HUES6 (cell line): ENCODE results near the gene FZR1.

Source experiments
- H3K27ac ChIP-seq: 2 replicates; pipeline ENCODE4 v1.7.0; 2013; ENCODE audit warnings: low read depth, mild to moderate bottlenecking, low read length, inconsistent platforms
- H3K27me3 ChIP-seq: 2 replicates; pipeline ENCODE4 v1.6.1; 2013; ENCODE audit warnings: low read length; ENCODE audit not compliant: control insufficient read depth, insufficient read depth
- H3K36me3 ChIP-seq: 2 replicates; pipeline ENCODE4 v1.6.1; 2013; ENCODE audit warnings: low read length; ENCODE audit not compliant: control insufficient read depth, insufficient read depth
- H3K4me1 ChIP-seq: 2 replicates; pipeline ENCODE4 v1.6.1; 2013; ENCODE audit warnings: low read length; ENCODE audit not compliant: control insufficient read depth, insufficient read depth
- H3K4me3 ChIP-seq: 2 replicates; pipeline ENCODE4 v1.5.1; 2013; ENCODE audit warnings: low read depth, low read length
- H3K9ac ChIP-seq: one replicate; pipeline ENCODE4 v1.6.1; 2013; ENCODE audit warnings: mild to moderate bottlenecking, low read length
- H3K9me3 ChIP-seq: 2 replicates; pipeline ENCODE4 v1.6.1; 2013; ENCODE audit warnings: low read depth, low read length; ENCODE audit not compliant: control insufficient read depth, insufficient read depth

The FZR1 gene

DNA sequence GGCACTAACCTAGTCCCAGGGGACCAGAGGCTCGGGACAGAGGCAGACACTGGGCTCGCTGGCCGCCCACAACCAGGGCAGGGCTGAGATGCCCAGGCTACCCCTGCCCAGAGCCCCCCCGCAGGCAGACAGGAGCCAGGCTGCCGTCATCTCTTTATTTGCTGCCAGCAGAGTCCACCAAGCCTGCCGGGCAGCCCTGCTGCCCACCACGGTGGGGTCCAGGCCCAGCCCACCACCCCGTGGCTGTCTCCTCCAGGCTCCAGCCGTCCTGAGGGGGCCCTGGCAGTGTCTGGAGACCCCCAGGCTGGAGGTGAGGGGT lies 37.9 kb downstream of the FZR1 start:
- no peak overlapping the region for H3K9ac ChIP-seq
- H3K36me3 ChIP-seq = peaks cover 34% of the 10 kb centered on the region

DNA sequence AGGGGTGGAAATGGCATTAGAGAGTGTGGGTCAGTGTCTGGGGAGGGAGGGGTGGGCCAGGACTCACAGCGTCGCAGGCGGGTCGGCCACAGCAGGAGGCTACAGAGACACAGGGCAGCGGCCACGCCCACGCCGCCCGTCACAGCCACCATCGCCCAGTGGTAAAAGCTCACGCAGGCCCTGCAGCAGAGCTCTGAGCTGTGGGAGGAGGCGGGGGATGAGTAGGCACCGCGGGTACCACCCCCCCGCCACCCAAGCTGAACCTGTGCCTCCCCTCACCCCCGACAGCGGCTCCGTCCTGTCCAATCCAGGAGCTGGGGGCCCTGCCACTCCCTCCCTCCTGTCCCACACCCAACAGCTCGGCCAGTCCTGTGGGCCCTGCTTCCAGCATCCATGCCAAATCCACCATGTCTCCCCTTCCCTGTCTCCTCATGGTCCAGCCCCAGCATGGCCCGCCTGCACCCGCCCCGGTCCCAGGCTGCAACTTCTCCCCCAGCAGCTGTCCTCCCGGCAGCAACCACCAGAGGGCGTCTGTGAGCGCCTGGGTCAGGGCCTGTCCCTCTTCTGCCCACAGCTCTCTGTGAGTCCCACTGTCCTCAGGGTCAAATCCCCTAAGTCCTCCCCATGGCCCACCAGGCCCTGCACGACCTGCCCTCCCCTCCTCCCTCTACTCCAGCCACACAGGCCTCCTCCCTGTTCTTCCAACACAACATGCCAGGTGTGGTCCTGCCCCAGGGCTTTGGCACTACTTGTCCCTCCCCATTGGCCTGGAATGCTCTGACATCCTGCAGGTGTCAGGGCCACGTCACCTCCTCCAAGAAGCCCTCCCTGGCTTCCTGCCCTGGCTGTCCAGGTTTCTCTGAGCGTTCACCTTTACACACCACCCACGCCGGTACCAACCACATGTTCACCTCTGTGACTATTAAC lies 38.9 kb downstream of the FZR1 start:
- Histone ChIP-seq H3K4me3 (no peak overlapping the region), H3K4me1 (no peaks in the 10 kb centered on the region), H3K9me3 (no peaks in the 10 kb centered on the region), H3K9ac (no peak overlapping the region), H3K36me3 (peaks cover 30% of the 10 kb centered on the region), H3K27ac (no peak overlapping the region), H3K27me3 (no peaks in the 10 kb centered on the region)

More for the DNA sequence above, 37.9 kb downstream of the FZR1 start:
- Histone ChIP-seq H3K27ac (no peak overlapping the region), H3K4me3 (no peak overlapping the region), H3K9me3 (no peaks in the 10 kb centered on the region), H3K27me3 (no peaks in the 10 kb centered on the region), H3K4me1 (no peaks in the 10 kb centered on the region)

DNA sequence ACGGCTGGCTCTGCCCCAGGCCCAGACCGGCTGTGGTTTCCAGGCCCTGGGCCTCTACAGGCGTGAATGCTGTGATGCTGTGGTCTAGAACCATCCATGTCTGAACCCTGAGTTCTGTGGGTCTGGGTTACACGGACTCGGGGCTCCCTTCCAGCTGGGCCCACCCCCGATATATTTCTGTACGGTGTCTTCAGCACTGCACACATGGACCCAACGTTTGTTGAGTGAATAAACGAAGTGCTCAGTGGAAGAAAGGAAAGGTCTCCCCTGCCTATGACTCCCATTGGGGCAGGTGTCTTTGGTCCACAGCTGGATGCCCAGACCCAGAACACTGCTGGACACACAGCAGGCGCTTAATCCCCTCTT lies 39.5 kb downstream of the FZR1 start:
- Histone ChIP-seq H3K36me3 (peaks cover 30% of the 10 kb centered on the region), H3K9me3 (no peaks in the 10 kb centered on the region), H3K4me3 (no peak overlapping the region), H3K4me1 (no peaks in the 10 kb centered on the region), H3K27me3 (no peaks in the 10 kb centered on the region), H3K27ac (no peak overlapping the region), H3K9ac (no peak overlapping the region)

DNA sequence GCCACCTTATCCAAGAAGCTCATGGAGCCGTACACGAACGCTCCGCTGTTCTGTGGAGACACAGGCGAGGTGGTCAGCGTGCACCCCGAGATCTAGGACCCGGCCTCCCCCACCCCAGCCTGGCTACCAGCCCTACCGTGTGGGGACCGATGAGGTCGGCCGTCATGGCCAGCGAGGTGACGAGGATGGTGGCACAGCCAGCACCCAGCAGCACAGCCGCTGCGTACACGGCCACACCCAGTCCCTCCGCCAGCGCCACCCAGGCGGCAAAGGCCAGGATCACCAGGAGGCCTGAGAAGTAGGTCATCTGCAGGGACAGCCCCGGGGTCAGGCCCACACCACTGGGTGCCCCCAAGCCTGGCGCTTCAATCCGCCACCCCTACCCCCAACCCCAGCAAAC lies 40.0 kb downstream of the FZR1 start:
- Histone ChIP-seq H3K4me3 (no peak overlapping the region), H3K27ac (no peak overlapping the region), H3K4me1 (no peaks in the 10 kb centered on the region), H3K9me3 (no peaks in the 10 kb centered on the region), H3K36me3 (peaks cover 33% of the 10 kb centered on the region), H3K9ac (no peak overlapping the region), H3K27me3 (no peaks in the 10 kb centered on the region)

DNA sequence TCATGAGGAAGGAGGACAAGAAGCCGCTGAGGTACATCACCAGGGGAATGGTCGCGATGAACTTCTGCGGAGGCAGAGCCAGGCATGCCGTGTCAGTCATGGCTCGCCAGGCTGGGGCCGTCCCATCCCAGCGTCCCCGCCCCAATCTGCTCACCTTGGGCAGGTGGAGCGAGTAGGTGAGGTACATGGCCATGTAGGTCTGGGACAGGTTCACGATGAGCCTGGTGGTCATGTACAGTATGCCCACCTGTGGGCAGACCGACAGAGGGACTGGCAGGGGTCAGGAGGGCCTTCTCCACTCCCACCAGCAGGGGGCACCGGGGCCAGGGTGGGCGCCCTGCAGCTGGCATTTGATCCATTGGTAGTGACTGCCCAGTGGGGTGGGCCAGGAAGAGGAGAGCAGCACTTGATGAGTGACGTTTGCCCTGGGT lies 41.2 kb downstream of the FZR1 start:
- no peak overlapping the region for H3K9ac ChIP-seq
- H3K27me3 ChIP-seq = no peaks in the 10 kb centered on the region
- no peak overlapping the region for H3K27ac ChIP-seq
- no peaks in the 10 kb centered on the region for H3K4me1 ChIP-seq
- H3K9me3 ChIP-seq = no peaks in the 10 kb centered on the region
- H3K36me3 ChIP-seq = peaks cover 33% of the 10 kb centered on the region
- H3K4me3 ChIP-seq = no peak overlapping the region

DNA sequence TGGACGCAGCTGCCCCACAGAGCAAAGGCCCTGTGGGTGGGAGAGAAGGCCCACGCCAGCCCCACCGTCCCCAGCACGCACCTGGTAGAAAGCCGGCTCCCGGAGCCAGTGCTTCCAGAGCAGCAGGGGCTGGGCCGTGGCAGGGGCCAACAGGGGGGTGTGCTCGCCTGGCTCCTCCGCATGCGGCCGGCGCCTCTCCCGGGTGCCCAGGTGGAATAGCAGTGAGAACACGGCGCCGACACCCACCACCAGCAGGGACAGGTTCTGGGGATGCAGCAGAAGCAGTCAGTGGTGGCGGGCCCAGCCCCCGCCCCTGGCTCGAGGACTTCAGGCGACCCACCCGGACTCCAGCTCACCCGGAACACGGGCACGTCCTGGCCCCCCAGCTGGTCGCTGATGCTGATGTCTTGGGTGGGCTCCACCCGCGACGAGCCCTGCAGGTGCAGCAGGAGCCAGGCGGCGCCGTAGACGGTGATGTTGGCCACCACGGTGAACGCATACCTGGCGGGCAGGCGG lies 41.7 kb downstream of the FZR1 start:
- Histone ChIP-seq H3K27ac (no peak overlapping the region), H3K9ac (no peak overlapping the region), H3K4me3 (no peak overlapping the region), H3K36me3 (peaks cover 30% of the 10 kb centered on the region), H3K27me3 (no peaks in the 10 kb centered on the region), H3K9me3 (no peaks in the 10 kb centered on the region), H3K4me1 (no peaks in the 10 kb centered on the region; the same call in 1 of the 2 replicates)

DNA sequence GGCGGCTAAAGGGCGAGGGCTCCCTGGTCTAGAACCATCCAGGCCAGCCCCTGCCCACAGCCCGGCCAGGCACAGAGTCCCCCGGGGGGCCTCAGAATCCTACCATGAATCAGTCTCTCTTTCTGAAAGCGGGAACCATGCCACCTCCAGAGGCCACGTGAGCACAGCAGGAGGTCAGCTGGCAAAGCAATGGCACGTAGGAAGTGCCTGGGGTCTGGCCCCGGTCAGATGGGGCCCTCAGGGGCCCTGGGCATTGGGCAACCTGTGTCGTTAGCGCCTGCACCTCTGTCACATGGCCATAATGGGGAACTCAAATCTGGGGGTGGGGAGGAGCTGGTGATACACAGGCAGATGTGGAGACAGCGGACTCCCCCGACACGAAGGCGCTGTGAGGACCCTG lies 42.5 kb downstream of the FZR1 start:
- no peak overlapping the region for H3K4me3 ChIP-seq
- H3K36me3 ChIP-seq = peaks cover 30% of the 10 kb centered on the region
- peaks cover 2% of the 10 kb centered on the region; the same call in 1 of the 2 replicates for H3K4me1 ChIP-seq
- no peaks in the 10 kb centered on the region for H3K27me3 ChIP-seq
- no peak overlapping the region for H3K27ac ChIP-seq
- H3K9ac ChIP-seq = no peak overlapping the region
- no peaks in the 10 kb centered on the region for H3K9me3 ChIP-seq

DNA sequence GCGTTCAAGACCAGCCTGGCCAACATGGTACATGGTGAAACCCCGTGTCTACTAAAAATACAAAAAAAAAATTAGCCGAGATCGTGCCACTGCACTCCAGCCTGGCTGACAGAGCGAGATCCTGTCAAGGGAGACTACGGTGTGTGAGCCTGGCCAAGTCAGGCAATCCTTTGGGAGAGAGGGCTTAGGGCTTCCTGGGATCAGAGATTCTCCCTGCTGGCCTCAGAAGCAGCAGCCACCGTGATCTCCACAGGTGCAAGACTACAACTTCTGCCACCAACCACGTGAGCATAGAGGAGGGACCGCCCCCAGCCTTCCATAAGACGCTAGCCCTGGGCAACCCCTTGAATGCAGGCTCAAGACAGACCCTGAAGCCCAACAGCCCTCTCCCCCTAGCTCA lies 43.7 kb downstream of the FZR1 start:
- Histone ChIP-seq H3K9me3 (no peaks in the 10 kb centered on the region), H3K9ac (no peak overlapping the region), H3K4me3 (no peak overlapping the region), H3K4me1 (peaks cover 2% of the 10 kb centered on the region; the same call in 1 of the 2 replicates), H3K36me3 (peaks cover 27% of the 10 kb centered on the region), H3K27ac (no peak overlapping the region), H3K27me3 (no peaks in the 10 kb centered on the region)

DNA sequence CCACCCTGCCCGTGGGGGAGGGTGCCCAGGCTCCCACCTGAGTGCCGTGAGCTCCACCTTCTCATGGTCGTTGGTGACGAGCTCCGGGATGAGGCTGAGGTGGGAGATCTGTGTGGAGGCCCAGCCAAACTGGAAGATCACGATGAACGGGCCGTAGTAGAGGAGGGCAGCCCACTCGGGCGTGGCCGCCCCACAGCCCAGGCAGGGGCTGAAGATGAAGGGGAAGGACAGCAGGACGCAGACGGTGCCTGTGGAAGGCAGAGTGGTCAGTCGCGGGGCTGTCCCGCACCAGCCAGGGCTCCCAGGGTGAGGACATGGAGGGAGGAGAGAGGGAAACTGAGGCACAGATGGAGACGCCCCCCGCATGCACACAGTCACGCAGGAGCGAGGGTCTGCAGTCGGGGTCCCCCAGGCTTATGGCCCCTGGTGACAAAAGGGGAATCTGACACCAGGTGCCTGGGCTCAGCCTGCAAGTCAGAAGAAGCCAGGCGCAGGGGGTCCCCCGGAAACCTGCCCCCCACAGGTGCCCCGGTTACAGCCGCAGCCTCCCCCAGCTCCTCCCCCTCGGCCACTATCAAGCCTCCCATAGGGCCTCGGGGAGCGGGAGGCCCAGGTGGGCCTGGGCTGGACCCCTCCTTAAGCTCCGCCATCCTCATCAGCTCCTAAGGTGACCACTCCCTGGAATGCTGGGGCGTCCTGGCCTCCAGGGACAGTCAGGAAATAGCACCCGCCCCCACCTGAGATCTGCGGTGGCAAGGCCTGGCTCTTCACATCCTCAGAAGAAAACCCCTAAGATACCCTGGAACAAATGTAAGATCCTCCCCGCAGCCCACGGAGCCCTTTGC lies 45.1 kb downstream of the FZR1 start:
- no peaks in the 10 kb centered on the region for H3K9me3 ChIP-seq
- no peak overlapping the region for H3K27ac ChIP-seq
- no peaks in the 10 kb centered on the region for H3K27me3 ChIP-seq
- no peak overlapping the region for H3K4me3 ChIP-seq
- H3K36me3 ChIP-seq = peaks cover 17% of the 10 kb centered on the region
- no peak overlapping the region for H3K9ac ChIP-seq
- H3K4me1 ChIP-seq = peaks cover 6% of the 10 kb centered on the region; the same call in 1 of the 2 replicates

DNA sequence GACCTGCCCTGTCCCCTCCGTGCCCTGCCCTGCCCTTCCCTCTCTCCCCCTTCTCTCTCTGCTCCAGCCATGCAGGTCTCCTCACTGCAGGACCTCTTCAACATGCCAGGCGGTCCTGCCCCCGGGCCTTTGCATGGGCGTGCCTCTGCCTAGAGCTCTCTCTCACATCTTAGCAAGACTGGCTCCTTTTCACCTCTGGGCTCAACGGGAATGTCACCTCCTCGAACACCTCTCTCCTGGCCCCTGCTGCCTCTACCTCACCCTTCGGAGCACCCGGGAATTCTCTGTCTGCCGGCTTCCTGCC lies 45.6 kb downstream of the FZR1 start:
- Histone ChIP-seq H3K9me3 (no peaks in the 10 kb centered on the region), H3K4me3 (no peak overlapping the region), H3K36me3 (peaks cover 13% of the 10 kb centered on the region), H3K27me3 (no peaks in the 10 kb centered on the region; the same call in 1 of the 2 replicates), H3K9ac (no peak overlapping the region), H3K4me1 (peaks cover 6% of the 10 kb centered on the region; the same call in 1 of the 2 replicates), H3K27ac (no peak overlapping the region)
